KG1 (cell line): ENCODE data around the gene AACS.
A peak's percentile ranks its signal among the peaks of the same experiment; 100 is the strongest.

Source experiments
- DNase-seq: peaks from one replicate; lab custom pipeline; 2025; lab: John Stamatoyannopoulos, UW

Gene AACS

GRCh38 chr12:125152463-125152862 lies 87.2 kb downstream of the AACS start:
- DNase-seq: no peak

DNA sequence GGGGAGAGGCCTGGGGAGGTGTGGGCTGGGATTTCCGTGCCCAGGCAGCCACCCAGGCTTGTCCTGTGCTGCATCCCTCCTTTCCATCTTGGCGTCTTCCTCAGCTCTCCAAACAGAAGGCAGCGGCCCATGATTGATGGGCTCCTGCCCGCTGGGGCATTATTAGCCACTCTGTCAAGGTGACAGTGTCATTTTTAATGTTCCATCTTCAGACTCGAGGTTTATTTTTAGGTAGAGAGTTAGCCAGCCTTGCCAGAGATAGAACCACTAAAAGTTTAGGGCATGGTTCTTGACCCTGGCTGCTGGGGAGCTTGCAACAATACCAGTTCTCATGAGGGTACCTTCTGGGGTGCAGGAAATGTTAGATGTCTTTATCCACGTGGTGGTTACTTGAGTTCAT lies 90.1 kb downstream of the AACS start:
- DNase-seq: no peak

DNA sequence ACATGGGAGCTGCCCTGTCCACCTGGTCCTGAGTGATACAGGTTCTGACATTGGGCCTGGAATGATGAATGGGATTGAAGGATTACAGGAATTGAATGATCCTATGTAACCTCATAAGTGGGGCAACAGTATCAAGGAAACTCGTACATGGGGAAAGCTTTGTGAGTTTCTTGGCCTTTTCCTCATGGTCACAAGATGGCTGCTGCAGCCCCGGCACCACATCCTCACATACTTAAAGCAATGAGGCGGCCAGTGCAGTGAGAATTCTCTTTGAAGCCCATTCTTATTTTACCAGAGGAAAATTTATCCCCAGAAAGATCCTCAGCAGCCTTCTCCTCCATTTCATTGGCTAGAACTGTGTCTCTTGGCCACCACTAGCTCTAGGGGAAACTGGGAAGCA lies 91.9 kb downstream of the AACS start:
- no peak for DNase-seq

DNA sequence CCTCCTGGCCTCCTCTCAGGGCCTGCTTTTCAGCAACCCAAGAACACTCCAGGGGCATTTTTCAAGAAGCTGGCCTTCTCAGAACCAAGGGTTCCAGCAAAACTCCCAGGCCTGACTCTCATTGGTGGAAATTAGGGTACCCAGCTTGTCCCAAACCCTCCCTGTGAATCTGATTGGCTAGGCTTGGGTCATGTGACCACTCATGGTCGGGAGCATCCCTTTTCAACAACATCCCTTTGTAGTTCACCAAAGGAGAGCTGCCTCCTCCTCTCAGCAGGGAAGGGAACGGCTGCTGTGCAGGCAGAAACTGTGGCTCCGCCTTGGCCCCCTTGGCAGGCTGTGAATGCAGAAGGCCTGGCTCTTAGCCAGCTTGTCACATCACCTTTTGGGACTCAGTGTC lies 94.5 kb downstream of the AACS start:
- no peak for DNase-seq

DNA sequence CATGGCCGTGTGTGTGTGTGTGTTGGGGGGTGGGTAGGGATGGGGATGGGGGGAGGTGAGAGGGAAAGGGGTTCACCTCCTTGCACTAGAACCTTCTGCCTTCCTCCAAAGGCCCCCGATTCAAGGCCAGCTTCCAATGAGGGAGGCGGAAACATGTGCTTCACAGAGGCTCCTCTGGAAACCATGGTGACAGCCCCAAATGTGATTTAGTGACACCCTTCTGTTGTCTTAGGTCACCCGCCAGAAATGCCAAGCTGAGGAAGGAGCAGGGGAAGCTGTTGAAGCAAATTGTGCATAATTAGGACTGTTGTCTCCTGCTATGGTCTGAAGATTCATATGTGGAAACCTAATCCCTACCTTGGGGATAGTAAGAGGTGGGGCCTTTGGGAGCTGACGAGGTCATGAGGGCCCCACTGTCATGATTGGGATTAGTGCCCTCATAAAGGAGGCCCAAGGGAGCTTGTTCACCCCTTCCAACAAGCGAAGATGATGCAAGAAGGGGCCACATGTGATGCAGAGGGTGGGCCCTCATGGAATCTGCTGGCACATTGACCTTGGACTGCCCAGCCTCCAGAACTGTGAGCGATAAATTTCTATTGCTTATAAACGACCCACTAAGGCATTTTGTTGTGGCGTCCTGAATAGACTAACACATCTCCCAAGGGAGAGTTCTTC lies 95.2 kb downstream of the AACS start:
- DNase-seq: no peak

GRCh38 chr12:125161712-125162022 lies 96.4 kb downstream of the AACS start:
- DNase-seq: no peak

DNA sequence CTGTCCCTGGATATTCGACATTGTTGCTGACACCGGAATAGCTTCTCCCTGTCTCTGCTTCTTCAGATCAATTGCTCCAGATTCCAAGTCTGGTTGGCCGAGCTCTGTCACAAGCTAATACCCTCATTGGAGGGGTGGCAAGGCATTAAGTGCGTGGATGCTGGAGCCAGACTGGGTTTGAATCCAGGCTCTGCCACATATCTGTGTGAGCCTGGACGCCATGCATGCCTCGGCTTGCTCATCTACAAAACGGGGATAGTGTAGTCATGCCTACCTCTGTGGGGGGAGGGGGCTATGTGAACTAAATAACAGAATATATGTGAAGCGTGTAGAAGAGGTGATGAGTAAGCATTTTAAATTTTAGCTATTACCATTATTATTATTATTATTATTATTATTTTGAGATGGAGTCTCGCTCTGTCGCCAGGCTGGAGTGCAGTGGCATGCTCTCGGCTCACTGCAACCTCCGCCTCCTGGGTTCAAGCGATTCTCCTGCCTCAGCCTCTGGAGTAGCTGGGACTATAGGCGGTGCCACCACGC lies 97.3 kb downstream of the AACS start:
- no peak for DNase-seq

- no peak for DNase-seq
These were observed 97.9 kb downstream of the AACS start for GRCh38 chr12:125163148-125163547.

DNA sequence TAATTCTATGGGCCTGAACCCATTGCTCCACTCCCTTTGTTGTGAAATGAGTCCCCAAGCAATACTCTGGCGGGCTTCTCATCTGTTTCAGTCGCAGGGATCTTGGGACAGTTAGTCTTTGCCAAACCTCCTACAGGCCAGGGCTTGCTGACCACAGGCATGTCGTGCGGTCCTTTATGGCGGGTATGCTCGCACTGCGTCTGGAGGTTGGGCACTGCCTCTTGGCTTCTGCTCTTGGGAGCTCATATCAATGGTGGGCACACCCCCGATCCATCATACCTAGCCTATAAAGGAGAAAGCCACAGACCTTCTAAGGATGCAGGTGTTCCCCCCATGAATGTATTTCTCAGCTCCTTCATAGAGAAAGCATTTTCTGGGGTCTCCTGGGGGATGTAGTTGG lies 99.3 kb downstream of the AACS start:
- no peak for DNase-seq

- no peak for DNase-seq
These were observed 100.8 kb downstream of the AACS start for GRCh38 chr12:125166041-125166440.

GRCh38 chr12:125167658-125168057 lies 102.4 kb downstream of the AACS start:
- DNase-seq: no peak

DNA sequence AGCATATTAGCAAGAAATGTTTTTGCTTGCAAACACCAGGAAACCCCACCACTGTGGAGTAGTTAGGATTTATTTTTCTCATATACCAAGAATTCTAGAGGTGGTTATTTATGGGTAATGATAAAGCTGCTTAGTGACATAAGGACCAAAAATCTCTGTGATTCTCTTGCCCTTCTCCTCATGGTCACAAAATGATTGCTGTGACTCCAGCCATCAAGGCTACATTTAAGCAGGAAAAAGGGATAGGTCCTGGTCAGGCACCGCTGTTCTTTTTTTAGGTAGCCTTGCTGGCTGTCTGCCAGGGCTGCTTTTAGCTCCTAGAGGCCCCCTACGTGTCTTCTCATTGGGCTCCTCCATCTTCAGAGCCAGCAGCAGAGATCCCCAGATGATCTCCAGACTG lies 104.2 kb downstream of the AACS start:
- no peak for DNase-seq

GRCh38 chr12:125169870-125170269 lies 104.6 kb downstream of the AACS start:
- DNase-seq: no peak

DNA sequence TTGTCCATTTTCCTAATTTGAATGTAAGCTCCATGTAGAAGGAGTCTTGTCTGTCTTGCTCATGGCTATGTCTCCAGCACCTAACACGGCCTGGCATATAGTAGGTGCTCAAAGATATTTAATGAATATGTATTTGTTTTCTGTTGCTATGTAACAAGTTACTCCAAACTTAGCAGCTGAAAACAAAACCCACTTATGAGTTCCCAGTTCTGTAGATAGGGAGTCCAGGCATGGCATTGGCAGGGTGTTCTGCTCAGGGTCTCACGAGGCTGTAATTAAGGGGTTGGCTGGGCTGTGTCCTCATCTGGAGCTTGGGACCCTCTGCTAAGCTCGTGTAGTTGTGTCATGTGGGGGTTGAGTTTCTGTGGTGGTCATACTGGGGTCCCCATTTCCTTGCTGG lies 106.0 kb downstream of the AACS start:
- DNase-seq: no peak

- DNase-seq: no peak
These were observed 107.1 kb downstream of the AACS start for GRCh38 chr12:125172231-125172850.

GRCh38 chr12:125175576-125175975 lies 110.3 kb downstream of the AACS start:
- no peak for DNase-seq

DNA sequence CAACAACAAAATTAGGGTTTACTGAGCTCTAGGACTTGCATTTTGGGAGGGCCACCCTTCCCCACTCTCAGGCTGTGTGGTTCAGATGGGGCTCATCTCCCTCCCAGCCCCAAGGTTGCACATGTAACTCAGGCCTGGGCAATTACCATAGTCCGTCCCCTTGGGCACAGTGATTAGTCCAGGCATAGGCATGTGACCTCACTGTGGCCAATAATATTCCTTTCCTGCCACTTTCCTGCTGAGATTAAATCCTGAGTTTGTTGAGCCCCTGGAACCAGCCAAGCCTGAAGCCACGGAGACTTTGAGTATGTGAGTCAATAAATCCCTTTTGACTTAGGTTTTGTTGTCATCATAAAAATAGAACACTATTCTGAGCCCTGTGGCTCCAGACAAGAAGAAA lies 113.0 kb downstream of the AACS start:
- DNase-seq: no peak

DNA sequence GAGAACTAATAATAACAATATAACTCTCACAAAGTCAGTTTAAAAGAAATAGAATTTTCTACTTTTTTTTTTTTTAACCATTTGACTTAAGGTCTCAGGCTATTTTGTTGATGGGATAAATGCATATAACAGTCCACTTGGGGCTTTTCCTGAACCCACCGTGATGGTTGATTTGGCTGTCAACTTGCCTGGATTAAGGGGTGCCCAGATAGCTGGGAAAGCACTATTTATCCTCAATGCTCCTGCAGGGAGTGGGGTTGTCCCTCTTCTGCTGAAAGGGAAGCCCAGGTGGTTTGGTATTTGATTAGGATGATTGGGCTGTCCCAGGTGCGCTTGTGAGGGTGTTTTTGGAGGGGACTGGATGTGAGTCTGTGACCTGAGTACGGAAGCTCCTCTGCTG lies 114.9 kb downstream of the AACS start:
- no peak for DNase-seq

DNA sequence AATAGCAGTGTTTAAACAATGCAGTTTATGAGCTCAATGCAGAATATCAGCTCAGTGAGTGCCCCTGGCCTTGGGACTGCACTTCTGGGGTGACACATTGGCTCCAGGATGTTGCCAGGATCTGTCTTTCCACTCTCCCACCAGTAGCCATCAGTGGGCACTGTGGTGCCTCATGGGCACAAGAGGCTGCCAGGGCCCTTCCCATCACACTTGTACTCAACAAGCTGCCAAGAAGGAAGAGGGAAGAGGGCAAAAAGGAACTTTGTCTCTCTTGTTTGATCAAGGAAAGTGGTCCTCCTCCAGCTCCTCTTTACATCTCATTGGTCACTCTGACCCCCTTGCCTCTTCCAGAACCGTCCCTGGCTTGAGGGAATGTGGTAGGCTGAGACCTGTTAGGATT lies 115.9 kb downstream of the AACS start:
- DNase-seq: no peak

DNA sequence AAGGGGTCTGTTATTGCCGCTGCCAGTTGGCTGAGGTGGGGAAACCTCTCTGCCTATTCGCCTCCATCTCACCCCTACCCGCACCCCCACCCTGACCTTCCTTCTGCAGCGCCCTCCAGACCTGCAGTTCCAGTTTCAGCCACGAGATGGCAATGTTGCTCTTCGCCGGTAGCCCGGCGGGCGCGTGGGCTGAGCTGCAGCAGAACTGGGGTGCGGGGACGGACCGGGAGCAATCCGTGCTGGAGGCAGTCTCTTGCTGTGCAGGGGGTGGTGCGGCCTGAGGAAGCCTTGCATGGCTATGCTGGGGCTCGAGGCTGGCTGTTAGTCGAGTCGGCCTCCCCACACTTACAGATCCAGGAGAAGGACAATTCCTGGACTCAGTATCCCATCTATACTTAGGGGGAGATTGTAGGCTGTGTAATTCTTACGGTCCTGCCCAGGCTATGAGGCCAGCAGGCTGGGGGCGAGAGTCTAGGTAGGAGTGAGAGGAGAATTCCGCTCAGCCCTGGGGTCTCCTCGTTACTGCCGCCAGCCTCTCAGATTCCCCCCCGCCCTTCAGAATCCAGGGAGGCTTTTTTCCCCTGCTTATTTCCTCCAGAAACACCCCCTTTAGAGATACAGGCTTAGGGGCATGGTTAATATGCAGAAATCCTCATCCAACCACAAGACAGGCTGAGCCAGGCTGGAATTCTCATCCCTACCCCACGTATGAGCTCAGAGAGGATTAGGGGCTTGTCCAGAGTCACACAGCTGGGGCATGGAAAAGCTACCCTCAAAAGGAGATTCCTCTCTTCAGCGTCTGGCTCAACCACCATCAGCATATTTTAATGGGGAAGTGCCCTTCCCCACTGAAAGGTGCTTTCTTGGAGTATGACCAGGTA lies 118.2 kb downstream of the AACS start:
- DNase-seq: peak; percentile 55

DNA sequence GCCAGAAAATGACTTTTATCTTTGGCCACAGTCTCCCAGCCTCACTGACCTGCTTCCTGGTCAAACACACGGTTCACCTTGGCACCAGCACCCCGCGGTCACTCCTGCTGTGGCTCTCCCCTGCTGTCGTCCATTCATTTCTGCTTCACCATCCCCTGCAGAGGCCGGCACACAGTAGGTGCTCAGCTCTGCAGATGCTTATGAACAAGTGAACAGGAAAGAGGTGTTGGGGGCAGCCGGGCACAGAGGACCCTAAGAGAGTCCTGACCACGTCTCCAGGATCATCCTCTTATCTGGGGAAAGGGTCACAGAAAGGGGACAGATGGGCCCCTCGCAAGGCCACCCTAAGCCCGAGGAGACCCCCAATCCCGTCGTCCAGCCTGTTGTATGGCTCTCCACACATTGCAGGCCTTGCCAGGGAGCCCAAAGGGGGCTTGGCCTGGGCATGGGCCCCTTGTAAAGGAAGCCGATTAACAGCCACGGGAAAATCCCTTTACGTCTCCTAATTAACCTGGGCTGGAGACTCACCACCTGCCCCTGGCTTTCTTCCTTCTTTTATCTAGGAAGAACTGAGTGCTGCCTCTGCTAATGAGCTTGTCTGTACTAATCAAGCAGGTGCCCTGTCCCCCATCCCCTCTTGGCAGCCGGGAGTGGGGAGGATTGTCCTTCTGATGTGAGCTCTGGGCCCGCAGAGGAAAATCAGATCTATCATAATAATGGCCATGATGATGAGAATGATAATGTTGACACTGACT lies 119.2 kb downstream of the AACS start:
- no peak for DNase-seq

DNA sequence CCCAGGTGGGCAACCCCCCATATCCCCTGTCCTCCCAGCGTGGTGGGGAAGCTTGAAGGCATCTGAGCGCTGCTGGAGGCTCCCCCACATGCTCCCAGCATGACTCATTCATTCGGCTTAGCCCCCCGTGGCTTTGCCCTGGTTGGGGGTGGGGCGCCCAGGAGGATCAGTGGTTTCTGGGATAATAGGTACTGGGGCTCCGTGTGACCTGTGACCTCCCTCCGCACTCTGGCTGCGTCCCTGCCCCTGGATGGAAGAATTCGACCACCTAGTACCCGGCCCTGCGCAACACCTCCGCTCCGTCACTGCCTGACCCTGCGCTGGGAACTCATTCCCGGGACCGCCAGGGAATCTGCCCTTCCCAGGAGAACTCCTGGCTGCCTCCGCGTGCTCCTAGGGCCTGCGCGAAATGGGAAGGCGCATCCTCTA lies 120.1 kb downstream of the AACS start:
- DNase-seq: no peak
